ENCODE measurements around the gene ABCB9.
"Not testable (repeated sequence)": the region's sequence is repeated elsewhere in the genome, so short reads cannot be mapped to it uniquely, and the experiment has no call there.

The ABCB9 gene

GRCh38 chr12:122894193-122895121 is 71.8 kb downstream of the ABCB9 start:
- DNase-seq (ENCODE audit: low read depth): no peak

DNA sequence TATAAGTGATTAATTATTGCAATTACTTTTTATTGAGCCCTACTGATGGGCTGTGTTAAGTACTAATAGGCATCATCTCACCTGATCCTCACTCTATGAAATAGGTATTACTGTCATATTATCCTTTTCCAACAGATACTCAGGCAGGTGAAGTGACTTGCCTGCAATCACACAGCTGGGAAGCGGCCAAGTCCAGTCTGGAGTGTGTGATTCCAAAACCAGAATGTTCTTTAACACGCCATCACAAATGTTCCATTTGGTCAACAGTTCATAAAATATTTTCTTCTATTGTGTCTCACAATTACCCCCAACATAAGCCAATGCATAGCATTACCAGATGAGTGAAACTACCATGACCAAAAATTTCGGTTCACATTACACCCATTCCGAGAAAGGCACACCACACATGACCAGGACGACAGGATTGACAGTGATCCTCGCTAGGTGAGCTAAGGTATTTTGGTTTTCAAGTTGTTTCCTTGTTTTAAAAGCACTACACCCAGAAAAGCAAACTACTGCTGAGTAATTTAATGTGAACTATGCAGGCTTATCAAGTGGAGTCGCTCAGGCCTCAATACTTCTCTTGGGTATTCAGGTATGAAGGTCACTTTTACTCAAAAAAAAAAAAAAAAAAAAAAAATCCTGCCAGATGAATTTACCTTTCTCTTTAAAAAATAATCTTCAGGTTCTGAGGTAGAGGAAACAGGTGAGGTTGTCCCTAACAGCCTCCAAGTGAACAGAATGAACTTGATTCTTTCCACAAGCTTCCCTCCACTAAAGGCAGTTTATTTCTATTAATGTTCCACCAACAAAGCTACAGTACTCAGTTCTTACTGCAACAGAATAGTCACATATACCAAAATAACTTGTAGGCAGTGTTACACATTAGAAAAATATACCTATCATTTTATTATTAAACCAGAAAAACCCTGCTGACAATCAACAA is 72.8 kb downstream of the ABCB9 start:
- no peak for DNase-seq (ENCODE audit: low read depth)

DNA sequence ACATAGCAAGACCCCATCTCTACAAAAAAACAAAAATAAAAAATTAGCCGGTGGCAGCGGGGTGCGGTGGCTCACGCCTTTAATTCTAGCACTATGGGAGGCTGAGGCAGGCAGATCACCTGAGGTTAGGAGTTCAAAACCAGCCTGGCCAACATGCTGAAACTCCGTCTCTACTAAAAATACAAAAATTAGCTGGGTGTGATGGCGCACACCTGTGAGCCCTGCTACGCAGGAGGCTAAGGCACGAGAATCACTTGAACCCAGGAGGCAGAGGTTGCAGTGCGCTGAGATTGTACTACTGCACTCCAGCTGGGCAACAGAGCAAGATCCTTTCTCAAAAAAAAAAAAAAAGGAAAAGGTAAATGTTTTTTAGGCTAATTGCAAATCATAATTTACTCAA is 73.5 kb downstream of the ABCB9 start:
- not testable (repeated sequence) for DNase-seq (ENCODE audit: low read depth)

- no peak for DNase-seq (ENCODE audit: low read depth)
These were observed 74.4 kb downstream of the ABCB9 start for GRCh38 chr12:122891661-122892525.

GRCh38 chr12:122889761-122890520 is 76.3 kb downstream of the ABCB9 start:
- no peak for DNase-seq (ENCODE audit: low read depth)

GRCh38 chr12:122888232-122888752 is 78.0 kb downstream of the ABCB9 start:
- peak; percentile 65 for DNase-seq (ENCODE audit: low read depth)

GRCh38 chr12:122887819-122888212 is 78.4 kb downstream of the ABCB9 start:
- no peak for DNase-seq (ENCODE audit: low read depth)

DNA sequence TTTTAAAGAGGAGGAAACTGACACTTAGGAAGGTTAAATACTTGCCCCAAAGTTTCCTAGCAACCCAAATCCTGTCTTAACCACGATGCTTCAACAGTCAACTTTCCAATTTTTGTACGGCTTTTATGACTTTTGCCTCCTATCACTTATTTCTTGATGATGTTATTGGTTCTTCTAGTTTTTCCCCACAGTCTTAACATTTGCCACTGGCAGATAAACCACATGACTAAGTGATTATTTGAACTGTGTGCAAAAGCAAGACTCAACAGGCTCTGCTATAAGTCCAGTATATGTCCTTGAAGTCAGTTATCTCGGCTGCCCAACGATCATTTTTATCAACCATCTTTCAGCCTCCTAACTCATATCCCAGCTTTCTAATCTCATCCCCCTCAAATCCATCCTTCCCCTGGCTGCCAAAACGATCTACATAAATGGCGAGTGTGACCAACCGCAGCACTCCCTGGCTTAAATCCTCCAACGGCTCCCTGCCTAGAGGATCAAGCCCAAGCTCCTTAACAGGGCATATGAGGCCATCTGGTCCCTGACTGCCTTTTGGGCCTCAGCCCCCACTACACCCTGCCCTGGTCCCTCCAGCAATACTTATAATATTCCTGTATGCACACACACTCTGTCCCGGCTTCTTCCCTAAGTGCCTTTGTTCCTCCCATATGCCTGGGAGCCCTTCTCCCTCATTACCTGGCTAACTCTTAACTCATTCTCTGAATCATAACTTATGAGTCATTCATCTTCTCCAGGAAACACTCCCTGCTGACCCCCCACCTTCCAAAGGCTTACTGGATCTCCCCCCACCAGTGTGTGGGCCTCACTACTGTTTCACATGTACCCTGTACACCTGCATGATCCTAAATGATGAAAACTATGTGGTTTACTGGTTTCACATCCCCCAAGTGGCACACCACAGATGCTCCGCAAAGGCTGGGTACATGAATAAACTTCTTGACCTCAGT is 79.1 kb downstream of the ABCB9 start:
- DNase-seq (ENCODE audit: low read depth): no peak

DNA sequence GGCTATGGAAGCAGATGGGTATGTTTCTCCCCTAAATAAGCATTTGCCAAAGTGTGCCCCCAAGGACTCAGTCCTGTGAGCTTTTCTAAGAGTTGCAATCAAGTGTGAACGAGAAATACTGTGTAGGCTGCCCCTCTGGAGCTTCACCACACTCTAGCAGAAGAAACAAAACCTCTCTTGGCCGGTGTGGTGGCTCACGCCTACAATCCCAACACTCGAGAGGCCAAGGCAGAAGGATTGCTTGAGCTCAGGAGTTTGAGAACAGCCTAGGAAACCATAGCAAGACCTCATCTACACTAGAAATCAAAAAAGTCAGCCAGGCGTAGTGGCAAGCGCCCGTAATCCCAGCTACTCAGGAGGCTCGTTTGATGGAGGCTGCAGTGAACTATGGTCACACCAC is 80.1 kb downstream of the ABCB9 start:
- no peak for DNase-seq (ENCODE audit: low read depth)

- no peak for DNase-seq (ENCODE audit: low read depth)
These were observed 81.4 kb downstream of the ABCB9 start for GRCh38 chr12:122884860-122885259.

DNA sequence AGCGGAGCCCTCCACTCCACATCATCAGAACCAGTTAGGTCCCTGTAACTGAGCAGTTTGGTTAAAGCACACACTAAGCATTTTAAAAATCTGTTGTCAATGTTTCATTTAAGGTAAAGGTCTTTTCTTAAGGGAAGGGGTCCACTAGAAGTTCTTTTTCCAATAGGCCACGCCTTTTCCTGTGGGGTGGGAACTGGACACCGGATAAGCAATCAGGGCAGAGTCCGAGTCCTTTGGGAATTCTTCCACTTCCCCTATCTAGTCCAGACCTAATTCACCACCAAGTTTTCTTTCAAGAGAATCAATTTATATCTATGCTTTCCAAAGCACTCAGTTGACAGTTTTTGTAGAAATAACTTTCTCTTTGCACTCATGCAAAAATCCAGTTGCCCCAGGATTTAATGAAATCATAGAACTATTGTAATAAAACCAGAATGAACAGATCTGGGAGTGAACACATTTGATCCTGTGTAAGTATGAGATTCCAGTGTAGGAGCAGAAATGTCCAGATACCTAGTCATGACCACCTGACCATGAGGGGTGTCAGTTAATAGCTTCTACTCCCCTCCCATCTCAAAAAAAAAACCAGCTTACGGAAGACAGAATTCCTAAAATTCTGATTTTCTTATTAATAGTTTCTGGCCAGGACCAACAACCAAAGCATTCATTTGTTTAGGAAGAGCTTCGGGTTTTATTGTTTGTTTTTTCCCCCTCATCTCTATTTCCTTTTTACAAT is 82.0 kb downstream of the ABCB9 start:
- no peak for DNase-seq (ENCODE audit: low read depth)

DNA sequence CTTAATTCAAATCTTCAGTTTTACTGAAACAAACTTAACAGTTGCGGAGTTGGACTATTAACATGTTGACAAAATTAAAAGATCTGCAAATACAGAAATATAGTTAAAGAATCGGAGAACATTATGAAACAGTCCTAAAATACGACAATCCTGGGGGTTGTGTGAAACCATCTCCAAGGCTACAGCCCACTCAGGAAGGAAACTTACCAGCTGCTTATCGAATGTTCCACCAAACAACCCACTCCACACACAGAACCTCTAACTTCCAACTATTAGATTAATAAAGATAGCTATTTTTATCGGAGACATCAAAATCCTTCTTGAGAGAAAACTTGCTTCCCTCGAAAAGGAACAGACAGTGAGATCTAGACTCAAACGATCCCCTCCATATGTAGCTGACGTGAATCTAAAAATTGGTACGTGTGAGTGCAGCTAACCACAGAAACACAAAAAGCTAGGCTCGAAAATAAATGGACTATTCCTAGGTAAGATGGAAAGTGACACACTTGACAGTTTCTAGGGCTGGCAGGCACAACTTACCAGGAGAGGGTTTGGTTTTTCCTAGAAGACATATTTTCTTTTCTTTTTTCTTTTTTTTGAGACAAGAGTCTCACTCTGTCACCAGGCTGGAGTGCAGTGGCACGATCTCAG is 83.2 kb downstream of the ABCB9 start:
- no peak for DNase-seq (ENCODE audit: low read depth)

DNA sequence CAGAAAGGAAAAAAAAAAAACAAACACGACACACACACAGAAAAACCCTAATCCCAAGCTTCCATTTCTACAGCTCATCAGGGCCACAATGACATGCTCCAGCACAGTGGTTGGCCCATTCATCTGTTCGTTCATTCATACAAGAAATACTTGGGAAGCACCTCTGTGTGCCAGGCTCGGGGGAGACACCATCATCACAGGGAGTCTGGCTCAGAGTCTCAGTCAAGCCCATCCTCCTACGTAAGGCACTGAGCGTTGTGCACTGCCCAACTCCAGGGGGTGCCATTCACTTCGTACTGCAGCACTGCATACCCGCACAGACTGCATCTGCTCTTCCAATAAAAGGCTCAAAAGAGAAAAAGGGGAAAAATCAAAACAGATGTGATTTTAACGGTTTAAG is 85.6 kb downstream of the ABCB9 start:
- no peak for DNase-seq (ENCODE audit: low read depth)

GRCh38 chr12:122880155-122880667 is 86.1 kb downstream of the ABCB9 start:
- DNase-seq (ENCODE audit: low read depth): no peak

Measured in T-helper 22 cell (primary cell).